22Rv1 (cell line): ENCODE measurements around the gene CAVIN2.

ENCODE experiments used
- ZFX ChIP-seq: fragments of 450-650 bp; IDR thresholded peaks from 2 replicates; pipeline ENCODE4 v1.6.1; 2017; ENCODE audit warnings: antibody characterized with exemption, borderline replicate concordance
- TF ChIP-seq, protein P1 (sequence below): fragments of 450-650 bp; IDR thresholded peaks from 2 replicates; pipeline ENCODE4 v1.5.1; 2017; ENCODE audit warnings: mild to moderate bottlenecking

DNA sequence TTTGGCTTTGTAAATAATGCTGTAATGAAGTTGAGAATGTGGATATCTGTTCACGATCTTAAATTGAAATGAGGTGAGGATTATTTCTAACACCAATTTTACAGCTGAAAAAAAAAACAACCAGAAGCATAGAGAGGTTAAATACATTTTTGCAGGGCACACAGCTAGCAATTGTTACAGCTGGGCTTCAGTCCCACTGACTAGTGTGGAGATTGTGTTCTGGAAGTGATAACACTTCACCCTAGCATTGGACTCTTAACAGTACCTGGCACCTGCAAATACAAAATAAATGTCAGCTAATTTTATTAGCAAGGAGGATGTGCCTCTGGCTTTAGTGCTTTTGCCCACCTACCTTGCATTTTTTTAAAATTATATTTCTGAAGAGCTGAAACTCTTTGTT, 28.8 kb downstream of the CAVIN2 start:
- TF ChIP-seq, protein P1, sequence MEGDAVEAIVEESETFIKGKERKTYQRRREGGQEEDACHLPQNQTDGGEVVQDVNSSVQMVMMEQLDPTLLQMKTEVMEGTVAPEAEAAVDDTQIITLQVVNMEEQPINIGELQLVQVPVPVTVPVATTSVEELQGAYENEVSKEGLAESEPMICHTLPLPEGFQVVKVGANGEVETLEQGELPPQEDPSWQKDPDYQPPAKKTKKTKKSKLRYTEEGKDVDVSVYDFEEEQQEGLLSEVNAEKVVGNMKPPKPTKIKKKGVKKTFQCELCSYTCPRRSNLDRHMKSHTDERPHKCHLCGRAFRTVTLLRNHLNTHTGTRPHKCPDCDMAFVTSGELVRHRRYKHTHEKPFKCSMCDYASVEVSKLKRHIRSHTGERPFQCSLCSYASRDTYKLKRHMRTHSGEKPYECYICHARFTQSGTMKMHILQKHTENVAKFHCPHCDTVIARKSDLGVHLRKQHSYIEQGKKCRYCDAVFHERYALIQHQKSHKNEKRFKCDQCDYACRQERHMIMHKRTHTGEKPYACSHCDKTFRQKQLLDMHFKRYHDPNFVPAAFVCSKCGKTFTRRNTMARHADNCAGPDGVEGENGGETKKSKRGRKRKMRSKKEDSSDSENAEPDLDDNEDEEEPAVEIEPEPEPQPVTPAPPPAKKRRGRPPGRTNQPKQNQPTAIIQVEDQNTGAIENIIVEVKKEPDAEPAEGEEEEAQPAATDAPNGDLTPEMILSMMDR, result no peak
- no peak for TF ChIP-seq ZFX
